Measurements from ENCODE around the gene ATP11A.

DNA sequence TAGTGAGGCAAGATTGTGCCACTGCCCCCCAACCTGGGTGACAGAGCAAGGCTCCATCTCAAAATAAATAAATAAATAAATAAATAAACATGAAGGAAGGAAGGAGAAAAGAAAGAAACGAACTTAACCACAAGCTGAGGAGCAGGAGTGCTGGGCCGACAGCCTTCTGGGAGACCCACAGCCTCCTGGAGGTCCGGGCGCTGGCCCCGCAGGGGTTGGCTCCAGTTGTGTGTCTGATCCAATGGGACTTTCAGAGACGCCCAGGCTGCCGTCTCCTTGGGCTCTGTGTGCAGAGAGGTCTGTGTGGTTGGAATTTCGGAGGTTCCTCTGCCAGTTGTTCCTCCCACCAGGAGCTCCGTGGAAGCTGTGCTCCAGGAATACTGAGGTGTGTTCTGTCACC lies 243.1 kb downstream of the ATP11A start:
- TF ChIP-seq POLR2A (IDR thresholded peaks at IDR 0.05), result no peak
- TF ChIP-seq, protein P1, sequence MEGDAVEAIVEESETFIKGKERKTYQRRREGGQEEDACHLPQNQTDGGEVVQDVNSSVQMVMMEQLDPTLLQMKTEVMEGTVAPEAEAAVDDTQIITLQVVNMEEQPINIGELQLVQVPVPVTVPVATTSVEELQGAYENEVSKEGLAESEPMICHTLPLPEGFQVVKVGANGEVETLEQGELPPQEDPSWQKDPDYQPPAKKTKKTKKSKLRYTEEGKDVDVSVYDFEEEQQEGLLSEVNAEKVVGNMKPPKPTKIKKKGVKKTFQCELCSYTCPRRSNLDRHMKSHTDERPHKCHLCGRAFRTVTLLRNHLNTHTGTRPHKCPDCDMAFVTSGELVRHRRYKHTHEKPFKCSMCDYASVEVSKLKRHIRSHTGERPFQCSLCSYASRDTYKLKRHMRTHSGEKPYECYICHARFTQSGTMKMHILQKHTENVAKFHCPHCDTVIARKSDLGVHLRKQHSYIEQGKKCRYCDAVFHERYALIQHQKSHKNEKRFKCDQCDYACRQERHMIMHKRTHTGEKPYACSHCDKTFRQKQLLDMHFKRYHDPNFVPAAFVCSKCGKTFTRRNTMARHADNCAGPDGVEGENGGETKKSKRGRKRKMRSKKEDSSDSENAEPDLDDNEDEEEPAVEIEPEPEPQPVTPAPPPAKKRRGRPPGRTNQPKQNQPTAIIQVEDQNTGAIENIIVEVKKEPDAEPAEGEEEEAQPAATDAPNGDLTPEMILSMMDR (IDR thresholded peaks at IDR 0.05), result no peak
- no peak for TF ChIP-seq POLR2AphosphoS5 (IDR thresholded peaks at IDR 0.05)
